ENCODE data around the gene ITPKC.
"Not testable (repeated sequence)": the region's sequence is repeated elsewhere in the genome, so short reads cannot be mapped to it uniquely, and the experiment has no call there.

The ITPKC gene

GRCh38 chr19:40777937-40778705 lies 61.2 kb downstream of the ITPKC start, which contains the start of gene RAB4B:
RAB4B (plus strand) TSS chr19:40778247; CDS start chr19:40778376, 129 bp downstream.
- H3K9me3 Mint-ChIP-seq = no peaks in the 10 kb centered on the region
- peak; percentile 100 for DNase-seq
- H3K27me3 Mint-ChIP-seq (ENCODE audit: low read depth, poor library complexity) = peaks cover 2% of the 10 kb centered on the region
- peaks cover 29% of the 10 kb centered on the region for H3K4me1 Mint-ChIP-seq
- peak within 1 kb of the TSS; percentile 88 for H3K4me3 Mint-ChIP-seq
- TF ChIP-seq CTCF (IDR thresholded peaks at IDR 0.05) = no peak
- H3K36me3 Mint-ChIP-seq (ENCODE audit: low read depth) = no peaks in the 10 kb centered on the region
- H3K27ac Mint-ChIP-seq = peak within 1 kb of the TSS; percentile 100

GRCh38 chr19:40778706-40779284 lies 61.9 kb downstream of the ITPKC start:
- H3K27ac Mint-ChIP-seq = peak overlapping the region; percentile 100
- H3K27me3 Mint-ChIP-seq (ENCODE audit: low read depth, poor library complexity) = peaks cover 2% of the 10 kb centered on the region
- no peaks in the 10 kb centered on the region for H3K36me3 Mint-ChIP-seq (ENCODE audit: low read depth)
- TF ChIP-seq CTCF (IDR thresholded peaks at IDR 0.05) = no peak
- DNase-seq = no peak
- H3K9me3 Mint-ChIP-seq = no peaks in the 10 kb centered on the region
- peak overlapping the region; percentile 88 for H3K4me3 Mint-ChIP-seq
- H3K4me1 Mint-ChIP-seq = peaks cover 33% of the 10 kb centered on the region

GRCh38 chr19:40780582-40780981 lies 63.7 kb downstream of the ITPKC start:
- no peaks in the 10 kb centered on the region for H3K36me3 Mint-ChIP-seq (ENCODE audit: low read depth)
- TF ChIP-seq CTCF (IDR thresholded peaks at IDR 0.05) = no peak
- no peaks in the 10 kb centered on the region for H3K27me3 Mint-ChIP-seq (ENCODE audit: low read depth, poor library complexity)
- no peaks in the 10 kb centered on the region for H3K9me3 Mint-ChIP-seq
- peaks cover 33% of the 10 kb centered on the region for H3K4me1 Mint-ChIP-seq
- H3K27ac Mint-ChIP-seq = no peak overlapping the region
- DNase-seq = no peak
- H3K4me3 Mint-ChIP-seq = no peak overlapping the region

GRCh38 chr19:40781140-40781539 lies 64.2 kb downstream of the ITPKC start:
- Mint-ChIP-seq H3K27ac (no peak overlapping the region), H3K9me3 (no peaks in the 10 kb centered on the region), H3K27me3 (ENCODE audit: low read depth, poor library complexity) (no peaks in the 10 kb centered on the region), H3K36me3 (ENCODE audit: low read depth) (no peaks in the 10 kb centered on the region), H3K4me3 (no peak overlapping the region), H3K4me1 (peaks cover 34% of the 10 kb centered on the region)
- DNase-seq = no peak
- no peak for TF ChIP-seq CTCF (IDR thresholded peaks at IDR 0.05)

- Mint-ChIP-seq H3K4me3 (no peak overlapping the region), H3K27me3 (ENCODE audit: low read depth, poor library complexity) (peaks cover 3% of the 10 kb centered on the region), H3K9me3 (no peaks in the 10 kb centered on the region), H3K27ac (no peak overlapping the region), H3K4me1 (peaks cover 41% of the 10 kb centered on the region), H3K36me3 (ENCODE audit: low read depth) (no peaks in the 10 kb centered on the region)
- TF ChIP-seq CTCF (IDR thresholded peaks at IDR 0.05) = no peak
- DNase-seq = no peak
Observed at GRCh38 chr19:40783711-40784110, 66.8 kb downstream of the ITPKC start.

GRCh38 chr19:40784146-40784545 lies 67.2 kb downstream of the ITPKC start:
- not testable (repeated sequence) for H3K9me3 Mint-ChIP-seq; H3K4me3 Mint-ChIP-seq; H3K27ac Mint-ChIP-seq; H3K36me3 Mint-ChIP-seq (ENCODE audit: low read depth); DNase-seq; H3K27me3 Mint-ChIP-seq (ENCODE audit: low read depth, poor library complexity)
- peaks cover 37% of the 10 kb centered on the region for H3K4me1 Mint-ChIP-seq

Measured in nephron progenitor cell (in vitro differentiated cells).